A549 (cell line): ENCODE results near the gene TSHZ2. TPM values are rescaled to one million over a fixed set of nuclear protein-coding genes. Genes with fewer than 3 reads are reported as not detected.

ENCODE experiments used
- ATAC-seq, 2 experiments: fragments of 200-7000 bp in 1 of 2; fragments of >200 bp in 1 of 2; cut with Nextera tagmentation in 1 of 2; cut with Tn5 transposase in 1 of 2; 3 replicates each; pipeline versions ENCODE4 v1.8.0 to v1.9.1; 2018 to 2020; ENCODE audit warnings: mild to moderate bottlenecking in 1 of 2, moderate library complexity in 1 of 2
- CTCF ChIA-PET: fragments of 300-600 bp; sonication (Branson Sonifier 250); formaldehyde crosslinking; extraction: SDS; loops from one replicate; lab custom pipeline; 2021; ENCODE audit warnings: antibody characterized with exemption, inconsistent platforms; lab: Yijun Ruan, JAX
- POLR2A ChIA-PET: fragments of 350-600 bp; formaldehyde crosslinking; extraction: SDS; loops from one replicate; lab custom pipeline; 2021; ENCODE audit warnings: antibody characterized with exemption, inconsistent platforms; lab: Yijun Ruan, JAX
- DNase-seq, 2 experiments: peaks; one replicate each; pipeline versions ENCODE4 v3.0.0 to v3.0.0-alpha.2; 2011 to 2016; ENCODE audit warnings: low read depth in 1 of 2, low spot score in 1 of 2
- FAIRE-seq: peaks from 2 replicates; lab custom pipeline; 2011; peaks lifted over from hg19 to GRCh38; lab: Jason Lieb, UNC
- H3K27ac ChIP-seq, 2 experiments: fragments of >200 bp; sonication (Bioruptor Twin); formaldehyde crosslinking; 3 replicates each; pipeline ENCODE4 v1.5.1; 2016 to 2017
- H3K4me1 ChIP-seq: fragments of >200 bp; sonication (Bioruptor Twin); formaldehyde crosslinking; 3 replicates; pipeline ENCODE4 v1.6.1; 2016
- H3K4me2 ChIP-seq: fragments of >200 bp; sonication (Bioruptor Twin); formaldehyde crosslinking; 3 replicates; pipeline ENCODE4 v1.6.1; 2016
- H3K4me3 ChIP-seq: fragments of >200 bp; sonication (Bioruptor Twin); formaldehyde crosslinking; 3 replicates; pipeline ENCODE4 v1.5.1; 2016
- H3K9me3 ChIP-seq: fragments of >200 bp; sonication (Bioruptor Twin); formaldehyde crosslinking; 3 replicates; pipeline ENCODE4 v1.6.1; 2016
- CBX8 ChIP-seq: fragments of 200-600 bp; sonication (generic); IDR thresholded peaks from 2 replicates; pipeline ENCODE4 v1.6.1; 2016
- CEBPB ChIP-seq, 2 experiments: fragments of >200 bp in 1 of 2; sonication (Bioruptor Twin) in 1 of 2; formaldehyde crosslinking in 1 of 2; IDR thresholded peaks; 2 replicates each; pipeline ENCODE4 v1.6.1; 2012 to 2016
- CHD2 ChIP-seq: fragments of 150-350 bp; IDR thresholded peaks from 2 replicates; pipeline ENCODE4 v1.6.1; 2014; ENCODE audit warnings: low read length; ENCODE audit not compliant: partially characterized antibody
- EHF ChIP-seq: fragments of 250-450 bp; sonication (Bioruptor Pico); IDR thresholded peaks from 2 replicates; pipeline ENCODE4 v1.5.0; 2020; ENCODE audit warnings: mild to moderate bottlenecking
- EP300 ChIP-seq, 2 experiments: fragments of >200 bp; sonication (Bioruptor Twin); formaldehyde crosslinking; IDR thresholded peaks; 2 replicates in 1 of 2; 3 replicates in 1 of 2; pipeline ENCODE4 v1.6.1; 2016 to 2017
- HDAC2 ChIP-seq: fragments of 200-600 bp; sonication (generic); IDR thresholded peaks from 2 replicates; pipeline ENCODE4 v1.6.1; 2016
- KDM1A ChIP-seq: fragments of 200-600 bp; sonication (generic); IDR thresholded peaks from 2 replicates; pipeline ENCODE4 v1.6.1; 2016; ENCODE audit warnings: low read depth, mild to moderate bottlenecking
- KDM5A ChIP-seq: fragments of 200-600 bp; sonication (generic); IDR thresholded peaks from 2 replicates; pipeline ENCODE4 v1.6.1; 2016; ENCODE audit warnings: antibody characterized with exemption, mild to moderate bottlenecking
- MAFK ChIP-seq: fragments of 450-650 bp; IDR thresholded peaks from 2 replicates; pipeline ENCODE4 v1.6.1; 2014; ENCODE audit not compliant: partially characterized antibody
- MAZ ChIP-seq: fragments of 150-350 bp; IDR thresholded peaks from 2 replicates; pipeline ENCODE4 v1.6.1; 2014; ENCODE audit warnings: antibody characterized with exemption, low read depth, low read length, borderline replicate concordance
- MYC ChIP-seq: IDR thresholded peaks from 2 replicates; pipeline ENCODE4 v1.6.1; 2012; ENCODE audit warnings: mild to moderate bottlenecking, inconsistent platforms, low read length, improper control_type of control experiment, borderline replicate concordance
- NPAS2 ChIP-seq: fragments of 250-450 bp; sonication (Bioruptor Pico); IDR thresholded peaks from 2 replicates; pipeline ENCODE4 v1.8.0; 2022; ENCODE audit warnings: mild to moderate bottlenecking, moderate library complexity, borderline replicate concordance
- NR3C1 ChIP-seq: fragments of >200 bp; sonication (Bioruptor Twin); formaldehyde crosslinking; IDR thresholded peaks from 3 replicates; pipeline ENCODE4 v1.6.1; 2017
- POLR2AphosphoS2 ChIP-seq: conservative IDR thresholded peaks from 2 replicates; pipeline ENCODE4 v1.6.1; 2012; ENCODE audit warnings: low read length, improper control_type of control experiment, inconsistent platforms
- RCOR1 ChIP-seq: fragments of 150-350 bp; IDR thresholded peaks from 2 replicates; pipeline ENCODE4 v1.6.1; 2014; ENCODE audit warnings: antibody characterized with exemption, low read length, low read depth
- SREBF2 ChIP-seq: fragments of 450-650 bp; IDR thresholded peaks from 2 replicates; pipeline ENCODE4 v1.6.1; 2014; ENCODE audit warnings: mild to moderate bottlenecking, moderate library complexity
- TP53 ChIP-seq: fragments of 250-450 bp; sonication (Bioruptor Pico); IDR thresholded peaks from 2 replicates; pipeline ENCODE4 v1.5.0; 2021; ENCODE audit warnings: mild to moderate bottlenecking, moderate library complexity
- ZNF302 ChIP-seq: fragments of 250-450 bp; sonication (Bioruptor Pico); IDR thresholded peaks from 2 replicates; pipeline ENCODE4 v1.9.0; 2021; ENCODE audit warnings: inconsistent platforms, mild to moderate bottlenecking, moderate library complexity
- WGBS: methylation state at CpG from one replicate; pipeline ENCODE4 v1.1.6; 2017; ENCODE audit errors: missing lambda C conversion rate; 5-methylcytosine and 5-hydroxymethylcytosine counted together
- polyA plus RNA-seq, 4 experiments: library from polyadenylated mRNA; depleted of rRNA in 3 of 4; stranded (reverse); fragments of >200 nt; fragmentation: RNase III in 1 of 4; extraction: RNeasy Plus Mini Kit Qiagen cat#74134 plus additional on column Dnase treatment in 1 of 4; gene quantifications; 2 replicates in 3 of 4; 3 replicates in 1 of 4; pipeline ENCODE4 v1.2.3, GENCODE V29; 2011 to 2017
- TF ChIP-seq, protein P1 (sequence below): fragments of 250-450 bp; sonication (Bioruptor Pico); IDR thresholded peaks from 2 replicates; pipeline ENCODE4 v1.5.0; 2021; ENCODE audit warnings: mild to moderate bottlenecking, moderate library complexity, borderline replicate concordance
- TF ChIP-seq, protein P2 (sequence below): fragments of 250-450 bp; sonication (Bioruptor Pico); IDR thresholded peaks from 2 replicates; pipeline ENCODE4 v1.5.0; 2020; ENCODE audit warnings: low read depth, mild to moderate bottlenecking, moderate library complexity
- TF ChIP-seq, protein P3 (sequence below): fragments of 200-600 bp; sonication (generic); IDR thresholded peaks from 2 replicates; pipeline ENCODE4 v1.6.1; 2016; ENCODE audit warnings: antibody characterized with exemption, mild to moderate bottlenecking, moderate library complexity
- TF ChIP-seq, protein P4 (sequence below): fragments of 150-350 bp; IDR thresholded peaks from 2 replicates; pipeline ENCODE4 v1.6.1; 2014; ENCODE audit warnings: low read depth, mild to moderate bottlenecking, low read length

The TSHZ2 gene
- polyA plus RNA-seq, 2 of the 4 experiments (the other 2 are of a cell fraction) = not detected

DNA sequence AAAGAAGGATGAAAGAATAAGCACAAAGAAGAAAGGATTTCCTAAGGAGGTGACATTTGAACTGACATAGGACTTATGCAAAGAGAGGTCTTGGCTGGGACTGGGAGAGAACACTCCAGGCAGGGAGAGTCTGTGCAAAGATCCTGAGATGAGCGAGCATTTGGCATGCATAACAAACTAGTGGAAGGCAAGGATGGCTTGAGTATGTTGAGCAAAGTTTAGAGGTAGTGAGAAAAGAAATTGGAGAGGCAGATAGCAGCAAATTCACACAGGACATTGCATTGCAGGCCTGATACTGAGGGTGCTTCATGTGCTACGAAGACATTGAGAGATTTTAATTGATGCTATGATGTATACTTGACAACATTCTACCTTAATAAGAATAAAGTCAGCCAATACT lies 383.6 kb downstream of the TSHZ2 start (continued):
- TF ChIP-seq, protein P1, sequence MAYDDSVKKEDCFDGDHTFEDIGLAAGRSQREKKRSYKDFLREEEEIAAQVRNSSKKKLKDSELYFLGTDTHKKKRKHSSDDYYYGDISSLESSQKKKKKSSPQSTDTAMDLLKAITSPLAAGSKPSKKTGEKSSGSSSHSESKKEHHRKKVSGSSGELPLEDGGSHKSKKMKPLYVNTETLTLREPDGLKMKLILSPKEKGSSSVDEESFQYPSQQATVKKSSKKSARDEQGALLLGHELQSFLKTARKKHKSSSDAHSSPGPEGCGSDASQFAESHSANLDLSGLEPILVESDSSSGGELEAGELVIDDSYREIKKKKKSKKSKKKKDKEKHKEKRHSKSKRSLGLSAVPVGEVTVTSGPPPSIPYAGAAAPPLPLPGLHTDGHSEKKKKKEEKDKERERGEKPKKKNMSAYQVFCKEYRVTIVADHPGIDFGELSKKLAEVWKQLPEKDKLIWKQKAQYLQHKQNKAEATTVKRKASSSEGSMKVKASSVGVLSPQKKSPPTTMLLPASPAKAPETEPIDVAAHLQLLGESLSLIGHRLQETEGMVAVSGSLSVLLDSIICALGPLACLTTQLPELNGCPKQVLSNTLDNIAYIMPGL (CRISPR knock-in tag) = no peak

DNA sequence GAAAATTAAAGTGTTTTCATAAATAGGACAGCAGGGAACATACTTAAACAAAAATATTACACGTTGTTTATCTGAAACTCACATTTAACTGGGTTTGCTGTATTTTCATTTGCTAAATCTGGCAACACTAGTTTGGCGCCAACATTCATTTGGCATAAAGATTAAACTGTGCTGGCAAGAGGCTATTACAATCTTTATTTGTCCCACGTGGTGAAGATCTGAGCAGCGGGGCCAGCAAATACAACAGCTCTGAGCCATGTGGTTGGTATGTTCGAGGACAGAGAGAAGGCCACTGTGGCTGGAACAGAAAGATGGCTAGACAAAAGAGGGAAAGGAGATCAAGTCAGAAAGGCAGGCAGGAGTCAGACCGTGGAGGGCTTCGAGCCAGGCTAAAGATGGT lies 387.3 kb downstream of the TSHZ2 start:
- Histone ChIP-seq H3K9me3 (peaks cover 6% of the 10 kb centered on the region; the same call in 1 of the 3 replicates), H3K4me2 (no peak overlapping the region), H3K4me3 (no peak overlapping the region), H3K27ac (no peak overlapping the region), H3K4me1 (no peaks in the 10 kb centered on the region)
- FAIRE-seq = no peak
- no peak for ATAC-seq
- no peak for DNase-seq
- CTCF ChIA-PET = no interaction called here
- WGBS = 50% methylated on average over 7 of the region's 7 CpGs
- TF ChIP-seq, protein P2, sequence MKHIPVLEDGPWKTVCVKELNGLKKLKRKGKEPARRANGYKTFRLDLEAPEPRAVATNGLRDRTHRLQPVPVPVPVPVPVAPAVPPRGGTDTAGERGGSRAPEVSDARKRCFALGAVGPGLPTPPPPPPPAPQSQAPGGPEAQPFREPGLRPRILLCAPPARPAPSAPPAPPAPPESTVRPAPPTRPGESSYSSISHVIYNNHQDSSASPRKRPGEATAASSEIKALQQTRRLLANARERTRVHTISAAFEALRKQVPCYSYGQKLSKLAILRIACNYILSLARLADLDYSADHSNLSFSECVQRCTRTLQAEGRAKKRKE = no peak
- no peak for TF ChIP-seq NPAS2 (CRISPR knock-in tag)
- TF ChIP-seq TP53 (CRISPR knock-in tag) = no peak
- no peak for TF ChIP-seq CHD2
- TF ChIP-seq POLR2AphosphoS2 = no peak
- no peak for TF ChIP-seq NR3C1
- POLR2A ChIA-PET = no interaction called here

DNA sequence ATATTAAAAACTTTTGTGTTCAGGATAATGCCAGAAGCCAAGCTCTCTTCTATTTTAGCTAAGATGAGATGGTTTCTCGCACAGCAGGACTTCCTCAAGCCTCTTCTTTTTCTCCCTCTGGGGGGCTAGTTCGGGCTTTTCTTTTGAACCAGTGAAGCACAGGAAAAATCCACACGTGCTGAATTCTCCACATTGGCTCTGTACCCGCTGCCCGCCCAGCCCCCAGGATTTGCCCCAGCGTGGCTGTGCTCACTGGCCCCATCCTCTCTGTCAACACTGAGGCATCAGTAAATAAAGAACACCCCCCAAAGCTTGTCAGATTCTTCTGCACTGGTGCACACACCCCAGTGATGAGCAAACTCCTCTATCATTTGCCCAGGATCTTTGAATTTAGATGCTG lies 388.7 kb downstream of the TSHZ2 start:
- no peak for DNase-seq
- no peak for FAIRE-seq
- no peaks in the 10 kb centered on the region for H3K9me3 ChIP-seq
- CTCF ChIA-PET = no interaction called here
- no peak overlapping the region for H3K4me3 ChIP-seq
- TF ChIP-seq RCOR1 (no peak), KDM5A (no peak), HDAC2 (no peak), MAFK (no peak), CBX8 (no peak), SREBF2 (no peak), MYC (no peak), ZNF302 (CRISPR knock-in tag) (no peak), EHF (no peak), CEBPB (IDR thresholded peaks at IDR 0.05) (no peak), MAZ (no peak), EP300 (IDR thresholded peaks at IDR 0.05) (no peak), NPAS2 (CRISPR knock-in tag) (no peak), KDM1A (no peak)
- TF ChIP-seq, protein P3, sequence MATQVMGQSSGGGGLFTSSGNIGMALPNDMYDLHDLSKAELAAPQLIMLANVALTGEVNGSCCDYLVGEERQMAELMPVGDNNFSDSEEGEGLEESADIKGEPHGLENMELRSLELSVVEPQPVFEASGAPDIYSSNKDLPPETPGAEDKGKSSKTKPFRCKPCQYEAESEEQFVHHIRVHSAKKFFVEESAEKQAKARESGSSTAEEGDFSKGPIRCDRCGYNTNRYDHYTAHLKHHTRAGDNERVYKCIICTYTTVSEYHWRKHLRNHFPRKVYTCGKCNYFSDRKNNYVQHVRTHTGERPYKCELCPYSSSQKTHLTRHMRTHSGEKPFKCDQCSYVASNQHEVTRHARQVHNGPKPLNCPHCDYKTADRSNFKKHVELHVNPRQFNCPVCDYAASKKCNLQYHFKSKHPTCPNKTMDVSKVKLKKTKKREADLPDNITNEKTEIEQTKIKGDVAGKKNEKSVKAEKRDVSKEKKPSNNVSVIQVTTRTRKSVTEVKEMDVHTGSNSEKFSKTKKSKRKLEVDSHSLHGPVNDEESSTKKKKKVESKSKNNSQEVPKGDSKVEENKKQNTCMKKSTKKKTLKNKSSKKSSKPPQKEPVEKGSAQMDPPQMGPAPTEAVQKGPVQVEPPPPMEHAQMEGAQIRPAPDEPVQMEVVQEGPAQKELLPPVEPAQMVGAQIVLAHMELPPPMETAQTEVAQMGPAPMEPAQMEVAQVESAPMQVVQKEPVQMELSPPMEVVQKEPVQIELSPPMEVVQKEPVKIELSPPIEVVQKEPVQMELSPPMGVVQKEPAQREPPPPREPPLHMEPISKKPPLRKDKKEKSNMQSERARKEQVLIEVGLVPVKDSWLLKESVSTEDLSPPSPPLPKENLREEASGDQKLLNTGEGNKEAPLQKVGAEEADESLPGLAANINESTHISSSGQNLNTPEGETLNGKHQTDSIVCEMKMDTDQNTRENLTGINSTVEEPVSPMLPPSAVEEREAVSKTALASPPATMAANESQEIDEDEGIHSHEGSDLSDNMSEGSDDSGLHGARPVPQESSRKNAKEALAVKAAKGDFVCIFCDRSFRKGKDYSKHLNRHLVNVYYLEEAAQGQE = no peak
- TF ChIP-seq, protein P1 (CRISPR knock-in tag) = no peak
- TF ChIP-seq, protein P4, sequence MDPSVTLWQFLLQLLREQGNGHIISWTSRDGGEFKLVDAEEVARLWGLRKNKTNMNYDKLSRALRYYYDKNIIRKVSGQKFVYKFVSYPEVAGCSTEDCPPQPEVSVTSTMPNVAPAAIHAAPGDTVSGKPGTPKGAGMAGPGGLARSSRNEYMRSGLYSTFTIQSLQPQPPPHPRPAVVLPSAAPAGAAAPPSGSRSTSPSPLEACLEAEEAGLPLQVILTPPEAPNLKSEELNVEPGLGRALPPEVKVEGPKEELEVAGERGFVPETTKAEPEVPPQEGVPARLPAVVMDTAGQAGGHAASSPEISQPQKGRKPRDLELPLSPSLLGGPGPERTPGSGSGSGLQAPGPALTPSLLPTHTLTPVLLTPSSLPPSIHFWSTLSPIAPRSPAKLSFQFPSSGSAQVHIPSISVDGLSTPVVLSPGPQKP = no peak
- 31% methylated on average over 6 of the region's 6 CpGs for WGBS
- H3K4me2 ChIP-seq = no peak overlapping the region
- no peak for ATAC-seq
- no peaks in the 10 kb centered on the region for H3K4me1 ChIP-seq
- POLR2A ChIA-PET = no interaction called here
- no peak overlapping the region for H3K27ac ChIP-seq
